Stimulated activated effector memory CD8-positive, alpha-beta T cell treated with anti-CD3 and anti-CD28 coated beads, Interleukin-12 subunit alpha, Interleukin-12 subunit beta, amount 100 ng/mL, for 72 hours (primary cell): ENCODE results near the gene PRTFDC1.
A peak's percentile ranks its signal among the peaks of the same experiment; 100 is the strongest.

ENCODE experiments used
- ATAC-seq: fragments of 150-1000 bp; cut with Tn5 transposase; 2 replicates; pipeline ENCODE4 v1.10.0; 2021
- DNase-seq, 2 donors: peaks; one replicate each; pipeline ENCODE4 v3.0.0; 2021 to 2022; ENCODE audit warnings: low spot score in 2 of 2
- H3K27ac Mint-ChIP-seq: one replicate; pipeline ENCODE4 v1.8.0; 2022; ENCODE audit warnings: mild to moderate bottlenecking, mixed read lengths
- H3K36me3 Mint-ChIP-seq: one replicate; pipeline ENCODE4 v1.8.0; 2022; ENCODE audit warnings: mild to moderate bottlenecking, mixed read lengths
- H3K4me1 Mint-ChIP-seq: one replicate; pipeline ENCODE4 v1.8.0; 2022; ENCODE audit warnings: mixed read lengths
- H3K4me3 Mint-ChIP-seq: one replicate; pipeline ENCODE4 v1.8.0; 2022; ENCODE audit warnings: mild to moderate bottlenecking, mixed read lengths
- H3K9me3 Mint-ChIP-seq: one replicate; pipeline ENCODE4 v1.8.0; 2022; ENCODE audit warnings: mixed read lengths

PRTFDC1 gene

DNA sequence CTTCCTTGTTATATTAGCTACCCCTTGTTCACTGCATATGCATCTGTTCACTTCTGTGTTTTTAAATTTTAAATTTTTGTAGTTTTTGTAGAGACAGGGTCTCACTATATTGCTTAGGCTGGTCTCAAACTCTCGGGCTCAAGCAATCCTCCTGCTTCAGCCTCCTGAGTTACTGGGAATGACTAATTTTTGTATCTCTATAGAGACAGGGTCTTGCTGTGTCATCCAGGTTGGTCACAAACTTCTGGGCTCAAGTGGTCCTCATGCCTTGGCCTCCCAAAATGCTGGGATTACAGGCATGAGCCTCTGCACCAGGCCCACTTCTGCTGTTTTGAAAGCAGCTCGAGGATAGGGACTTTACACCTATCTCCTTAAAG is 64.6 kb downstream of the PRTFDC1 start:
- ATAC-seq: peak; percentile 56

GRCh38 chr10:24886290-24886680 is 66.1 kb downstream of the PRTFDC1 start:
- Mint-ChIP-seq H3K36me3 (peaks cover 5% of the 10 kb centered on the region), H3K27ac (no peak overlapping the region), H3K9me3 (peaks cover 7% of the 10 kb centered on the region), H3K4me1 (peaks cover 61% of the 10 kb centered on the region), H3K4me3 (no peak overlapping the region)
- no peak for ATAC-seq
- no peak for DNase-seq

More for the DNA sequence above, 64.6 kb downstream of the PRTFDC1 start:
- H3K36me3 Mint-ChIP-seq: peaks cover 5% of the 10 kb centered on the region
- peak overlapping the region; percentile 58 for H3K4me3 Mint-ChIP-seq
- H3K4me1 Mint-ChIP-seq: peaks cover 56% of the 10 kb centered on the region
- no peak for DNase-seq
- peaks cover 7% of the 10 kb centered on the region for H3K9me3 Mint-ChIP-seq
- H3K27ac Mint-ChIP-seq: peak overlapping the region; percentile 87

DNA sequence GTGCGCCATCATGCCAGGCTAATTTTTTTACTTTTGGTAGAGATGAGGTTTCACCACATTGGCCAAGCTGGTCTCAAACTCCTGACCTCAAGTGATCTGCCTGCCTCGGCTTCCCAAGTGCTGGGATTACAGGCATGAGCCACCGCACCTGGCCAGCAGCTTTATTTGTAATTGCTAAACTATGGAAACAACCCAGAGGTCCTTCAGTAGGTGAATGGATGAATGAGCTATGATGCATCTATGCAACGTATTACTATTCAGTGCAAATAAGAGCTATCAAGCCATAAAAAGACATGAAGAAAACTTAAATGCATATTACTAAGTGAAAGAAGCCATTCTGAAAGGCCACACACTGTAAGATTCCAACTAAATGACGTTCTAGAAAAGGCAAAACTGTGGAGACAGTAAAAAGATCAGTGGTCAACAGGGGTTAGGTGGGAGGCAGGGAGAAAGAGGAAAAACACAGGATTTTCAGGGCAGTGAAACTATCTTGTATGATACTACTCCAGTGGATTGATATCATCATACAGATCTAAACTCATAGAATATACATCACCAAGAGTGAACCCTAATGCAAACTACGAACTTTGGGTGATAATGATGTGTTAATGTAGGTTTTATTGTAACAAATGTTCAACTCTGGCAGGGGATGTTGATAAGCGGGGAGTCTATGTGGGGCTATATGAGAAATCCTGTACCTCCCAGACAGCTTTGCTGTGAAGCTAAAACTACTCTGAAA is 66.7 kb downstream of the PRTFDC1 start:
- DNase-seq (no peak), ATAC-seq (no peak)
- Mint-ChIP-seq H3K27ac (no peak overlapping the region), H3K4me3 (no peak overlapping the region), H3K4me1 (peaks cover 64% of the 10 kb centered on the region), H3K36me3 (peaks cover 5% of the 10 kb centered on the region), H3K9me3 (peaks cover 7% of the 10 kb centered on the region)

- H3K27ac Mint-ChIP-seq: no peak overlapping the region
- no peak overlapping the region for H3K4me3 Mint-ChIP-seq
- H3K9me3 Mint-ChIP-seq: peaks cover 7% of the 10 kb centered on the region
- ATAC-seq (no peak), DNase-seq (no peak)
- H3K36me3 Mint-ChIP-seq: peaks cover 5% of the 10 kb centered on the region
- peaks cover 57% of the 10 kb centered on the region for H3K4me1 Mint-ChIP-seq
These were observed 67.6 kb downstream of the PRTFDC1 start for GRCh38 chr10:24884793-24885192.

GRCh38 chr10:24884316-24884715 is 68.1 kb downstream of the PRTFDC1 start:
- ATAC-seq (no peak), DNase-seq (no peak)
- peaks cover 7% of the 10 kb centered on the region for H3K9me3 Mint-ChIP-seq
- H3K27ac Mint-ChIP-seq: no peak overlapping the region
- H3K4me3 Mint-ChIP-seq: no peak overlapping the region
- peaks cover 52% of the 10 kb centered on the region for H3K4me1 Mint-ChIP-seq
- peaks cover 5% of the 10 kb centered on the region for H3K36me3 Mint-ChIP-seq

- Mint-ChIP-seq H3K27ac (peak overlapping the region; percentile 75), H3K9me3 (peaks cover 7% of the 10 kb centered on the region), H3K36me3 (peaks cover 5% of the 10 kb centered on the region), H3K4me1 (peaks cover 43% of the 10 kb centered on the region), H3K4me3 (no peak overlapping the region)
- DNase-seq (no peak), ATAC-seq (no peak)
These were observed 69.2 kb downstream of the PRTFDC1 start for GRCh38 chr10:24883176-24883575.

GRCh38 chr10:24882047-24882698 is 70.2 kb downstream of the PRTFDC1 start:
- ATAC-seq (peak; percentile 80), DNase-seq (peak; percentile 5 to 65)
- peak overlapping the region; percentile 34 for H3K4me3 Mint-ChIP-seq
- peak overlapping the region; percentile 54 for H3K27ac Mint-ChIP-seq
- H3K9me3 Mint-ChIP-seq: peaks cover under 1% of the 10 kb centered on the region
- H3K36me3 Mint-ChIP-seq: peaks cover 1% of the 10 kb centered on the region
- peaks cover 33% of the 10 kb centered on the region for H3K4me1 Mint-ChIP-seq

GRCh38 chr10:24879861-24880260 is 72.5 kb downstream of the PRTFDC1 start:
- no peak overlapping the region for H3K4me3 Mint-ChIP-seq
- peaks cover 18% of the 10 kb centered on the region for H3K4me1 Mint-ChIP-seq
- H3K27ac Mint-ChIP-seq: no peak overlapping the region
- DNase-seq (no peak), ATAC-seq (no peak)
- no peaks in the 10 kb centered on the region for H3K36me3 Mint-ChIP-seq
- H3K9me3 Mint-ChIP-seq: peaks cover 4% of the 10 kb centered on the region

DNA sequence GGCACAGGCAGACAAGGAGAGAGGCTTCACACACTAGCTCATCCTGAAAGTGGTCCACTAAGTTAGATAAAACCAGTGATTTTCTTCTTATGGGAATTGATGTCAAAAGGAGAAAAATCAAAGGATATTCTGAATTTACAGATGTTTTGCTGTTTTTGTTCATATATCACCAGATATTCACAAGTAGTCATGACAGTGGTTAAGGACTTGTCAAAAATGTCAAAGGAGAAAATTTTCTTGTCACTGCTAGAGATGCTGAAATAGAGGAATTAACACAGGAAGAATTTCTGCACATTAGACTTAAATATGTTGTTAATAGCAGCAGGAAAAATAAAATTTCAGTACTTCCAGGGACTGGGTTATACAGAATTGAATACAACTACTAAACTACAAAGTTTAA is 78.3 kb downstream of the PRTFDC1 start:
- Mint-ChIP-seq H3K27ac (no peak overlapping the region), H3K9me3 (peaks cover 4% of the 10 kb centered on the region), H3K4me3 (no peak overlapping the region), H3K4me1 (no peaks in the 10 kb centered on the region), H3K36me3 (no peaks in the 10 kb centered on the region)
- ATAC-seq: no peak
- no peak for DNase-seq

DNA sequence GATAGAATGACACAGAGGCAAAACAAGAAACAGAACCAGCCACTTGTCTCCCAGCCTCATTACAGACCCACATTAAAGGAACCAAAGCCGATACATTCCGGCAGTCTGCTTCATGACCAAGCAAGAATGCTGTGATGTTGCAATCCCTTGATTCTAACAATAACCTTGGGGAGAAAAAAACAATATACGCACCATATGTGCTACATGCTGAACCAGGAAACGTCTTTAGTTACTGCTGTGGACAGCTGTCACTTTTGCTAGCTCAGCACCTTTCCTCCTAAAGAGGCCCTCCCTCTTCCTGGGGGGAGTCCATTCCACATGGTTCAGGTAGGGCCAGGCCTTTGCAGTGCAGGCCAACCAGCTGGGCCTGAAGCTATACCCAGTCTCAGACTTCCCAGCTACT is 79.1 kb downstream of the PRTFDC1 start:
- H3K27ac Mint-ChIP-seq: no peak overlapping the region
- H3K4me3 Mint-ChIP-seq: no peak overlapping the region
- H3K4me1 Mint-ChIP-seq: no peaks in the 10 kb centered on the region
- H3K36me3 Mint-ChIP-seq: no peaks in the 10 kb centered on the region
- no peak for ATAC-seq
- peaks cover 4% of the 10 kb centered on the region for H3K9me3 Mint-ChIP-seq
- DNase-seq: no peak

GRCh38 chr10:24872790-24873182 is 79.6 kb downstream of the PRTFDC1 start:
- ATAC-seq (no peak), DNase-seq (no peak)
- H3K27ac Mint-ChIP-seq: no peak overlapping the region
- no peaks in the 10 kb centered on the region for H3K4me1 Mint-ChIP-seq
- no peak overlapping the region for H3K4me3 Mint-ChIP-seq
- peaks cover 4% of the 10 kb centered on the region for H3K9me3 Mint-ChIP-seq
- H3K36me3 Mint-ChIP-seq: no peaks in the 10 kb centered on the region

GRCh38 chr10:24872049-24872789 is 80.2 kb downstream of the PRTFDC1 start:
- no peak overlapping the region for H3K4me3 Mint-ChIP-seq
- no peak for ATAC-seq
- H3K4me1 Mint-ChIP-seq: peaks cover 2% of the 10 kb centered on the region
- no peaks in the 10 kb centered on the region for H3K36me3 Mint-ChIP-seq
- no peak overlapping the region for H3K27ac Mint-ChIP-seq
- H3K9me3 Mint-ChIP-seq: peaks cover 4% of the 10 kb centered on the region
- DNase-seq: no peak

- peaks cover 11% of the 10 kb centered on the region for H3K4me1 Mint-ChIP-seq
- H3K27ac Mint-ChIP-seq: no peak overlapping the region
- no peak overlapping the region for H3K4me3 Mint-ChIP-seq
- ATAC-seq (no peak), DNase-seq (no peak)
- H3K9me3 Mint-ChIP-seq: peaks cover 4% of the 10 kb centered on the region
- H3K36me3 Mint-ChIP-seq: no peaks in the 10 kb centered on the region
These were observed 81.1 kb downstream of the PRTFDC1 start for GRCh38 chr10:24871011-24871935.

DNA sequence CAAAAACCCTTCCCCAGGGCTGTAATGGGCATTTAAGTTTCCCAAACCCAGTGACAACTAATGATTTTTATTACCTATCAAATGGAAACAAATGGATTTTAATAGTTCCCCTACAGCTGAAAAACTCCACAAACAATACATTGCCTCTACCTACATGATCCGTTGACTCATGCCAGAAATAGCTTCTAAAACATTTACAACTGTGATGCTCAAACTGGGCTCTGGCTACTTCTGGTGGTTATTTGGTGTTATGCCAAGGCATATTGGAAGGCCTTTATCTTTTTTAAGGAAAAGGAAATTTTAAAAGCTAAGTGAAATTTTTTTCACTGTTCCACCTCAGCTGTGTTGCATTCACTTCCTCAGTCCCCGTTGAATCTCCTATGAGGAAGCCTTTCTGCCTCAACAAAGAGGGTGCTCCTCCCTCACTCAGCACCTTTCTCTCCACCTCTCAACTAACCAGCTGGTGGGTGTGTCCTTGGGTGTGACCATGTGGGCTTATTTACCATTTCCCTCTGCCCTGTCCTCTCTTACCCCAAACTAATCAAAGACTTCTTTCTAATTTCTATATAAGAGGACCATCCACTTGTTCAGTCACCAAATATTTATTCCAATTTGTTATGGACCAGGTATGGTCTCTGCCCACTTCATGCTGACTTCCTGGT is 82.9 kb downstream of the PRTFDC1 start:
- H3K4me1 Mint-ChIP-seq: peaks cover 20% of the 10 kb centered on the region
- no peak for ATAC-seq
- no peaks in the 10 kb centered on the region for H3K9me3 Mint-ChIP-seq
- H3K4me3 Mint-ChIP-seq: no peak overlapping the region
- DNase-seq: no peak
- H3K36me3 Mint-ChIP-seq: no peaks in the 10 kb centered on the region
- no peak overlapping the region for H3K27ac Mint-ChIP-seq
